Neural crest cell (in vitro differentiated cells): ENCODE measurements around the gene ABCB8. TPM values are rescaled to one million over a fixed set of nuclear protein-coding genes. Genes with fewer than 3 reads are reported as not detected.

ENCODE experiments used
- DNase-seq: peaks from one replicate; pipeline ENCODE4 v3.0.0; 2021; ENCODE audit warnings: low read depth, mixed read lengths, low spot score
- H3K27ac Mint-ChIP-seq: one replicate; pipeline ENCODE4 v1.8.0; 2021; ENCODE audit warnings: mild to moderate bottlenecking, mixed read lengths; ENCODE audit not compliant: unreplicated experiment
- H3K27me3 Mint-ChIP-seq: 2 replicates; pipeline ENCODE4 v1.8.0; 2021; ENCODE audit warnings: low read depth, mild to moderate bottlenecking, mixed read lengths
- H3K36me3 Mint-ChIP-seq: 2 replicates; pipeline ENCODE4 v1.8.0; 2021; ENCODE audit warnings: low read depth, mild to moderate bottlenecking, mixed read lengths
- H3K4me1 Mint-ChIP-seq: 2 replicates; pipeline ENCODE4 v1.8.0; 2021; ENCODE audit warnings: mixed read lengths
- H3K4me3 Mint-ChIP-seq: one replicate; pipeline ENCODE4 v1.8.0; 2021; ENCODE audit warnings: mild to moderate bottlenecking, mixed read lengths
- H3K9me3 Mint-ChIP-seq: 2 replicates; pipeline ENCODE4 v1.8.0; 2021; ENCODE audit warnings: mixed read lengths
- total RNA-seq: library from RNA; stranded (reverse); gene quantifications from 2 replicates; pipeline ENCODE4 v1.2.1, GENCODE V29; 2021
- TF ChIP-seq, protein P1 (sequence below): fragments of 200-600 bp; sonication (generic); conservative IDR thresholded peaks from 2 replicates; pipeline ENCODE4 v1.5.0; 2021; ENCODE audit warnings: antibody characterized with exemption, mild to moderate bottlenecking

ABCB8 gene
- total RNA-seq, 1 donor from 2014 or later, result 43.5 TPM

DNA sequence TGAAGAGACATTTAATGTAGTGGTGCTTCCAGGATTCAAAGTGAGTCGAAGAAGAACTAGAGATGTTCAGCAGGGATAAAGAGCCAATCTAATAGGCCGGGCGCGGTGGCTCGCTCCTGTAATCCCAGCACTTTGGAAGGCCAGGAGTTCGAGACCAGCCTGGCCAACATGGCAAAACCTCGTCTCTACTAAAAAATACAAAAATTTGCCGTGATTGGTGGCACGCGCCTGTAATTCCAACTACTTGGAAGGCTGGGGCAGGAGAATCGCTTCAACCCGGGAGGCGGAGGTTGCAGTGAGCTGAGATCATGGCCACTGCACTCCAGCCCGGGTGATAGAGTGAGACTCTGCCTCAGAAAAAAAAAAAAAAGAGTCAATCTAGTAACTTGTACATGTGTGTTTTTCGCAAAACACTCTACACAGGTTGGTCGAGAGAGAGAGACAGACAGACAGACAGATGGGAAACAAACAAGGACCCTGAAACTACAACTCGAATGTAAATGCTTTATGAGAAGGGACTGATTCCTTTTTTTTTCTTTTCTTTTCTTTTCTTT lies 775 bp downstream of the ABCB8 start:
- peak overlapping the region; percentile 96 for H3K4me3 Mint-ChIP-seq
- no peaks in the 10 kb centered on the region for H3K9me3 Mint-ChIP-seq
- TF ChIP-seq, protein P1, sequence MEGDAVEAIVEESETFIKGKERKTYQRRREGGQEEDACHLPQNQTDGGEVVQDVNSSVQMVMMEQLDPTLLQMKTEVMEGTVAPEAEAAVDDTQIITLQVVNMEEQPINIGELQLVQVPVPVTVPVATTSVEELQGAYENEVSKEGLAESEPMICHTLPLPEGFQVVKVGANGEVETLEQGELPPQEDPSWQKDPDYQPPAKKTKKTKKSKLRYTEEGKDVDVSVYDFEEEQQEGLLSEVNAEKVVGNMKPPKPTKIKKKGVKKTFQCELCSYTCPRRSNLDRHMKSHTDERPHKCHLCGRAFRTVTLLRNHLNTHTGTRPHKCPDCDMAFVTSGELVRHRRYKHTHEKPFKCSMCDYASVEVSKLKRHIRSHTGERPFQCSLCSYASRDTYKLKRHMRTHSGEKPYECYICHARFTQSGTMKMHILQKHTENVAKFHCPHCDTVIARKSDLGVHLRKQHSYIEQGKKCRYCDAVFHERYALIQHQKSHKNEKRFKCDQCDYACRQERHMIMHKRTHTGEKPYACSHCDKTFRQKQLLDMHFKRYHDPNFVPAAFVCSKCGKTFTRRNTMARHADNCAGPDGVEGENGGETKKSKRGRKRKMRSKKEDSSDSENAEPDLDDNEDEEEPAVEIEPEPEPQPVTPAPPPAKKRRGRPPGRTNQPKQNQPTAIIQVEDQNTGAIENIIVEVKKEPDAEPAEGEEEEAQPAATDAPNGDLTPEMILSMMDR, result no peak
- peaks cover 16% of the 10 kb centered on the region for H3K4me1 Mint-ChIP-seq
- no peak for DNase-seq
- peaks cover 8% of the 10 kb centered on the region for H3K27me3 Mint-ChIP-seq
- H3K27ac Mint-ChIP-seq, result peak overlapping the region; percentile 95
- no peaks in the 10 kb centered on the region for H3K36me3 Mint-ChIP-seq

DNA sequence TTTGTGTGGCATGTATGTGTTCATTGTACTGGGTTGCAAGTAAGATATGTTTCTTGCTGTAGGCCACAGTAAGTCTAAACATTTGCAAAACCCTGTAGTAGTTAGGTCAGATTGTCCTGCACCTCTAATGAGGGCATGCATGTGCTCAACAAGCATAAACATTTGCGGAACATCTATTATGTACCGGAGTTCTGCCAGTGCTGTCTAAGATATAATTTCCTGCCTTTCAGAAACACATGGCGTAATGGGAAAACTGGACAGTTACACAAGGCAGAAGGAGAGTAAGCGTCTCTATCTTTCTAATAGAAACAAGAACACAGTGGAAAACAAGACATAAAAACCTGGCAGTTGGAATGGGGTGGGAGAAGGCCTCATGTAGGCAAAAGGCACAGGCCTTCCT lies 2.8 kb downstream of the ABCB8 start:
- Mint-ChIP-seq H3K27me3 (peaks cover 8% of the 10 kb centered on the region), H3K4me3 (peak overlapping the region; percentile 52), H3K9me3 (no peaks in the 10 kb centered on the region), H3K27ac (no peak overlapping the region), H3K36me3 (no peaks in the 10 kb centered on the region), H3K4me1 (peaks cover 16% of the 10 kb centered on the region)
- TF ChIP-seq, protein P1, result no peak
- DNase-seq, result no peak

DNA sequence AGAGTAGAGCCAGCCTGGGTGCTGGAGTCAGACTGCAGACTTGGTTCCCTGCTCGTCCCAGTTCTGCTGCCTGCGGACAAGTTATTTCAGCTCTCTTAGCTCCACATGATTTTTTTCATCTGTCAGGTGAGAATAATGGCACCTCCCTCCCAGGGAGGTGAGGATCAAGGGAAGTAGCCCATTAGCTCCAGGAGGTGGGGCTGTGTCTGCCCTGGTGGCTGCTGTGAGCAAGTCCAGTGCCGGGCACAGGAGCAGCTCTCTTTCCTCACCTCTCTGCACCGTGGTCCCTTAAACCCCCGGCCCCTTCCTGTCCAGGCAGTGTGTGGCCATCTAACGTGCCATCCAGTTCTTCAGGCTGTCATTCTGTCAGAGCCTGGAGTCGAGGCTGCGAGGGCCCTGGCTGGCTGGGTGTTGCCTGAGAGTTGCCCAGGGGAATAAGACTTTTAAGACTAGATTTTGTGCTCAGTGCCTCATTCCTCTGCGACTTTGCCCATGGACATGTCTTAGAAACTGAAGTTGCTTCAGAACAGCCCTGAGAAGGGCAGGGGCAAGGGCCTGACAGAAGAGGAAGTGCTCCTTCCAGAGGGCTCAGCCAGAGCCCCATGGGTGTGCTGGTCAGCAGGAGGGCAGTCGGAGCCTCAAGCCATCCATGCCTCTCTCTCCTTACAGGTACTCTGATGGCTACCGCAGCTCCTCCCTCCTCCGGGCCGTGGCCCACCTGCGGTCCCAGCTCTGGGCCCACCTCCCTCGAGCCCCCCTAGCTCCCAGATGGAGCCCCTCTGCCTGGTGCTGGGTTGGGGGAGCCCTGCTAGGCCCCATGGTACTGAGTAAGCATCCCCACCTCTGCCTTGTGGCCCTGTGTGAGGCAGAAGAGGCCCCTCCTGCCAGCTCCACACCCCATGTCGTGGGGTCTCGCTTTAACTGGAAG lies 5.0 kb downstream of the ABCB8 start:
- Mint-ChIP-seq H3K4me1 (peaks cover 8% of the 10 kb centered on the region), H3K9me3 (no peaks in the 10 kb centered on the region), H3K27ac (no peak overlapping the region), H3K27me3 (no peaks in the 10 kb centered on the region), H3K36me3 (no peaks in the 10 kb centered on the region), H3K4me3 (no peak overlapping the region)
- no peak for DNase-seq
- TF ChIP-seq, protein P1, result no peak

- no peak for DNase-seq
- Mint-ChIP-seq H3K27me3 (no peaks in the 10 kb centered on the region), H3K27ac (no peak overlapping the region), H3K4me3 (no peak overlapping the region), H3K9me3 (no peaks in the 10 kb centered on the region), H3K4me1 (peaks cover 5% of the 10 kb centered on the region), H3K36me3 (no peaks in the 10 kb centered on the region)
- TF ChIP-seq, protein P1, result no peak
Measured at GRCh38 chr7:151033864-151034249, 5.6 kb downstream of the ABCB8 start.

GRCh38 chr7:151034312-151035025 lies 6.2 kb downstream of the ABCB8 start:
- H3K9me3 Mint-ChIP-seq, result no peaks in the 10 kb centered on the region
- DNase-seq, result no peak
- no peak overlapping the region for H3K27ac Mint-ChIP-seq
- TF ChIP-seq, protein P1, result no peak
- no peaks in the 10 kb centered on the region for H3K36me3 Mint-ChIP-seq
- H3K4me3 Mint-ChIP-seq, result no peak overlapping the region
- no peaks in the 10 kb centered on the region for H3K4me1 Mint-ChIP-seq
- no peaks in the 10 kb centered on the region for H3K27me3 Mint-ChIP-seq
